ENCODE results near the gene KCNK3.

DNA sequence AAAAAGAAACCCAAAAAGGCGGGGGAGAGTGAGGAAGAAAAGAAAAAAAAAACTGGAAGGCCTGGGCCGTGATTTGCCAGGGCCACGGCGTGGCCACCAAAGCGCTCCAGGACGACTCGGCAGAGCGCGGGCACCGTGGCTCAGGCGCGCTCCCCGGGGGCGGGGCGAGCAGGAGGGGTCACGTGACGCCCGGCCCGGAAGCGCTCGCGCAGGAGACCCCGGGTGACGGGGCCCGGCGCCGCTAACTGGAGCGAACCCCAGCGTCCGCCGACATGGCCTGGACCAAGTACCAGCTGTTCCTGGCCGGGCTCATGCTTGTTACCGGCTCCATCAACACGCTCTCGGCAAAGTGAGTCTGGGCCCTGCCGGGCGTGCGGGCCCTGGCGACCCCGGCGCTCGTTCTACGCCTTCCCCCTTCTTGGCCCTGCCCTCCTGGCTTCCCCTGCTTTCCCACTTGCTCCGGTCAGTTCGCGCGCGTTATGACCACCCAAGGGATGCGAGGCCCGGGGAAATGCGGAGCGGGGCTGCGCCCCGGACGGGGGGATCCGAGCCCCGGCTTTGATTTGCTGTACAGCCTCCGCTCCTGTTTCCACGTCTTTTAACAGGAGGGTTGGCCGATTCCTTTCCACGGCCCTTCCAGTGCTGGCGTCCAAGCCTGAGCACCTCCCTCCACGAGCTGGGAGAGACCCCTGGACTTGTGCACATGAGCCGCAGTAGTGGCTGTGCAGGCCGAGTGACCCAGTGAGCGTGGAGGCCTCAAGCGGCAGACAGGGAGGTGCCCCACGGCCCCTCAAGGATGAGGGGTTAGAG, 71.8 kb downstream of the KCNK3 start, which contains the start of gene SLC35F6:
- no peak for TF ChIP-seq ZNF850 (CRISPR knock-in tag; conservative IDR thresholded peaks at IDR 0.05)
- TF ChIP-seq, protein P1, sequence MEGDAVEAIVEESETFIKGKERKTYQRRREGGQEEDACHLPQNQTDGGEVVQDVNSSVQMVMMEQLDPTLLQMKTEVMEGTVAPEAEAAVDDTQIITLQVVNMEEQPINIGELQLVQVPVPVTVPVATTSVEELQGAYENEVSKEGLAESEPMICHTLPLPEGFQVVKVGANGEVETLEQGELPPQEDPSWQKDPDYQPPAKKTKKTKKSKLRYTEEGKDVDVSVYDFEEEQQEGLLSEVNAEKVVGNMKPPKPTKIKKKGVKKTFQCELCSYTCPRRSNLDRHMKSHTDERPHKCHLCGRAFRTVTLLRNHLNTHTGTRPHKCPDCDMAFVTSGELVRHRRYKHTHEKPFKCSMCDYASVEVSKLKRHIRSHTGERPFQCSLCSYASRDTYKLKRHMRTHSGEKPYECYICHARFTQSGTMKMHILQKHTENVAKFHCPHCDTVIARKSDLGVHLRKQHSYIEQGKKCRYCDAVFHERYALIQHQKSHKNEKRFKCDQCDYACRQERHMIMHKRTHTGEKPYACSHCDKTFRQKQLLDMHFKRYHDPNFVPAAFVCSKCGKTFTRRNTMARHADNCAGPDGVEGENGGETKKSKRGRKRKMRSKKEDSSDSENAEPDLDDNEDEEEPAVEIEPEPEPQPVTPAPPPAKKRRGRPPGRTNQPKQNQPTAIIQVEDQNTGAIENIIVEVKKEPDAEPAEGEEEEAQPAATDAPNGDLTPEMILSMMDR (CRISPR knock-in tag; IDR thresholded peaks at IDR 0.05) = no peak; the same call in 1 of the 2 replicates
- no peak for TF ChIP-seq ATF1 (CRISPR knock-in tag; IDR thresholded peaks at IDR 0.05)
- TF ChIP-seq EED (CRISPR knock-in tag; IDR thresholded peaks at IDR 0.05) = peak; percentile 92
- no peak for TF ChIP-seq IKZF1 (IDR thresholded peaks at IDR 0.05)
- peak; percentile 95 for TF ChIP-seq GABPB1 (CRISPR knock-in tag; IDR thresholded peaks at IDR 0.05)

All from HepG2 (cell line).